Mesodermal cell (in vitro differentiated cells): ENCODE data around the gene SF3A2.

ENCODE experiments used
- H3K27ac ChIP-seq: 2 replicates; pipeline ENCODE4 v1.7.0; 2013; ENCODE audit warnings: mild to moderate bottlenecking, low read depth, low read length, moderate library complexity; ENCODE audit not compliant: severe bottlenecking
- H3K36me3 ChIP-seq: 2 replicates; pipeline ENCODE4 v1.7.1; 2013; ENCODE audit warnings: mild to moderate bottlenecking, low read length, moderate library complexity; ENCODE audit not compliant: control insufficient read depth, insufficient read depth
- H3K4me1 ChIP-seq: one replicate; pipeline ENCODE4 v1.7.1; 2013; ENCODE audit warnings: mild to moderate bottlenecking, low read length; ENCODE audit not compliant: insufficient read depth, control insufficient read depth, poor library complexity, severe bottlenecking
- H3K4me3 ChIP-seq: 2 replicates; pipeline ENCODE4 v1.7.0; 2013; ENCODE audit warnings: low read length, control low read depth, mild to moderate bottlenecking; ENCODE audit not compliant: insufficient read depth, poor library complexity, severe bottlenecking; ENCODE audit errors: extremely low read depth
- H3K9me3 ChIP-seq: 2 replicates; pipeline ENCODE4 v1.7.1; 2013; ENCODE audit warnings: mild to moderate bottlenecking, low read length, moderate library complexity; ENCODE audit not compliant: control insufficient read depth
- WGBS, 2 experiments: methylation state at CpG; one replicate each; pipeline ENCODE4 v1.1.5; 2013; ENCODE audit warnings: missing lambda C conversion rate in 2 of 2; ENCODE audit not compliant: insufficient coverage in 2 of 2; 5-methylcytosine and 5-hydroxymethylcytosine counted together

Gene SF3A2

DNA sequence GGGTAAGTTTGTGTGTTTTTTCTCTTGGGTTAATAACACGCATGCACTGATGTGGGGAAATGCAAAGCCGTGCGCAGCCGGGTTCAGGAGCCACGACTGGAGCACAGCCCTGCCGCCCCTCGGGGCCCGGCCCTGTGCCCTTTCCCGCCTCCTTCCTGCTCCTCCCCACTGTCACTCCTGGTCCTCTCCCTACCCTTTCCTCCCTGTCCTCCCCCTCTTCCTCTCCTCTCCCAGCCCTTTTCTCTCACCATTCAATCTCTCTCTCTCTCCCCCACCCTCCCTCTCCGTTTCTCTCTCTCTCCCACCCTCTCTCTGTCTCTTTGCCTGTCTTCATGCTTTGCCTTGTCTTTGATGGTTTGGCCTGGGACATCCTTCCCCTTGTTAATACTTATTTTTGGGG is 27.6 kb upstream of the SF3A2 start:
- Histone ChIP-seq H3K9me3 (no peaks in the 10 kb centered on the region), H3K4me3 (no peak overlapping the region), H3K4me1 (peaks cover 16% of the 10 kb centered on the region), H3K36me3 (peaks cover 71% of the 10 kb centered on the region), H3K27ac (peak overlapping the region; percentile 52)
- 72 to 85% methylated on average over 6 to 10 of the region's 10 CpGs for WGBS, 2 experiments

DNA sequence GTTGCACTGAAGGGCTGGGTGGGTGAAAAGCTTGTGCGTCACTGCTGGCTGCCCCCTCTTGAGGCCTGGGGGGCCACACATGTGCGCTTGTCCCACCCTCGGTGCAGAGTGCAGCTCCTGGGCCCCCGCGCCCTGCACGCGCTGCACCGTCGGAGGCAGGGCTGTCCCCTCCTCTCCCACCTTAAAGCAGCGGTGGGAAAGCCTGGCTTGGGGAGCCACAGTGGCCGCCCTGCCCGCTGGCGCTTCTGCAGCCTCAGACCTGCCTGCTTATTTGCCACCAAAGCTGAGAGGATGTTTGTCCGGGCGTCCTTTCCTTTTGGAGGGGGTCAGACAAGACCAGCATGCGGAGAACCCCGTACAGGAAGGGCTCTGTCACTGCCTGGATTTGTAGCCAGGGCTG is 27.2 kb upstream of the SF3A2 start:
- WGBS, 2 experiments, result 88 to 95% methylated on average over 10 to 15 of the region's 17 CpGs
- Histone ChIP-seq H3K4me3 (no peak overlapping the region), H3K27ac (no peak overlapping the region), H3K4me1 (peaks cover 16% of the 10 kb centered on the region), H3K9me3 (no peaks in the 10 kb centered on the region), H3K36me3 (peaks cover 71% of the 10 kb centered on the region)

DNA sequence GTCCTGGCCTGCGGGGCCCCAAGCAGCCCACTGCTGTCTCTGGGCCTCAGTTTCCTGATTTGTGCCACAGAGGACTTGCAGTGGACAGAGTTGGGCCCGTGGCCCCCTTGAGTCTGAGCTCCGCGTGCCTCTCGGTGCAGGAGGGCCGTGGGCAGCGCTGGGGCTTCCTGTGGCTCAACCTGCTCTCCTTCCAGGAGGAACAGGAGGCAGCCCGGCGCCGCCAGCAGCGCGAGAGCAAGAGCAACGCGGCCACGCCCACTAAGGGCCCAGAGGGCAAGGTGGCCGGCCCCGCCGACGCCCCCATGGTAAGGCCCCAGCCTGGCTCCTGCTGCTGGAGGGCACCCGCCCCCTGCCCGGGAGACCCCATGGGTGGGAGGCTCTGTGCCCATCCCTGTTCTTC is 26.4 kb upstream of the SF3A2 start:
- no peak overlapping the region for H3K4me3 ChIP-seq
- 94 to 96% methylated on average over 21 of the region's 21 CpGs for WGBS, 2 experiments
- H3K27ac ChIP-seq, result no peak overlapping the region
- peaks cover 16% of the 10 kb centered on the region for H3K4me1 ChIP-seq
- H3K36me3 ChIP-seq, result peaks cover 75% of the 10 kb centered on the region
- no peaks in the 10 kb centered on the region for H3K9me3 ChIP-seq

DNA sequence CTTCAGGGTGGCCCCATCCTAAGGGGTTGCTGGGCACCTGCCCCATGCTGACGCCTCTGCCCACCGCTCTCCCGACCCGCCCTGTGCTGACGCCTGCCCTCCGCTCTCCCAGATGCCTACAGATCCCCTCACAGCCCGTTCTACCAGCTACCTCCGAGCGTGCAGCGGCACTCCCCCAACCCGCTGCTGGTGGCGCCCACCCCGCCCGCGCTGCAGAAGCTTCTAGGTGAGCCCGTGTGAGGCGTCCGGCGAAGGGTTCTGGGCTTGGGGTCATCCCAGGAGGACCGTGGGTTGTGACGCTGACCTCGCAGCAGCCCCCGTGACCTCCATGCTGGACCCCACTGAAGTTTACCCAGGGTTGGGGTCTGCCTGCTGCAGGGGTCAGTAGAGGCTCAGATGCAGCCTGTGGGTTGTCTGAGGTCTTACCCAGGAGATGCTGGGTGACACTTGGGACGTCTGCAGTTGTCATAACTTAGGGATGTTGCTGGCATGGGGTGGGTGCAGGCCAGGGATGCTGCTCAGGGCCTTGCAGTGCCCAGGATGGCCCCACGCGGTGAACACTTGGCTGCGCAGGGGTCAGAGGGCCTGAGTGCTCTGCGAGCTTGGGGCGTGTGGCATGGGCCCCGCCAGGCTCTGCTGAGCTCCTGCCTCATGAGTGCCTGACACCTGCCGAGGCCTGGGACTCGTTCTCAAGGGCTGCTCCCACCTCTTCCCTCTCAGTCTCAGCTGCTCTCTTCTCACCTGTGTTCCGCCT is 25.5 kb upstream of the SF3A2 start:
- 97 to 99% methylated on average over 28 to 33 of the region's 33 CpGs for WGBS, 2 experiments
- Histone ChIP-seq H3K4me3 (no peak overlapping the region), H3K36me3 (peaks cover 82% of the 10 kb centered on the region), H3K9me3 (no peaks in the 10 kb centered on the region), H3K27ac (no peak overlapping the region), H3K4me1 (peaks cover 16% of the 10 kb centered on the region)

DNA sequence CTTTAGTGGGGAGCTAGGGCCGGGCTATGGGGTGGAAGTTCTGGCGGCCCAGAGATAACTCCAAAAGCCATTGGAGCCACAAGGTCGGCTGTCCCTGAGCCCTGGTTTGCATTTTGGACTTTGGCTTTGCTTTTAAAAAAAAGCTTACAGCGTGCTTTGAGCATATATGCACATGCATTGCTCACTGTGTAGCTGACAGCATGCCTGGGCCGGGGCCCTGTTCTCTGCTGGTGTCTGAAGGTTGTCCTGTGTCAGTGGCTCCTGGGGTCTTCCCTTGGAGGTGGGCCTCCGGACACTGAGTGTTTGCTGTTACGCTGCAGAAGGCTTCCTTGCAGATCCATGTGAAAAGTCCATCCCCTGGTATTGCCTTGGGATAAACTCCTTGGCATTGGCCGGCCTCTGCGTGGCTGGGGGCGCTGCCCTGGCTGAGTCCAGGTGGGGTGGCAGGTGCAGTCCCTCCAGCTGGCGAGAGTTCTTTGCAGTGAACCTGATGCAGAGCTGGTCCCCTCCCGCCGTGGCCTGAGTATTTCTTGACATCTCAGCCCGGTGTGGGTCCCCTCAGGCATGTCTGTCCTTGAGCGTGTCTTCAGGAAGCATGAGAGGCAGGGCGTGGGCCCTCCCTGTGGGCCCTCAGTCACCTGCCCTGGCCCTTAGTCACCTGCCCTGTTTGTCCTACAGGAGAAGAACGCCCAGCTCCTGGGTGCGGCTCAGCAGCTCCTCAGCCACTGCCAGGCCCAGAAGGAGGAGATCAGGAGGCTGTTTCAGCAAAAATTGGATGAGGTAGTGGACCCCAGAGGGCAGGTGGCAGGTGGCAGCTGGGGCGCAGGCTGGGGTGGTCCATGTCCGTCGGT is 23.5 kb upstream of the SF3A2 start:
- 97 to 98% methylated on average over 19 to 20 of the region's 21 CpGs for WGBS, 2 experiments
- H3K4me3 ChIP-seq, result no peak overlapping the region
- peaks cover 91% of the 10 kb centered on the region for H3K36me3 ChIP-seq
- peaks cover 11% of the 10 kb centered on the region for H3K4me1 ChIP-seq
- H3K9me3 ChIP-seq, result no peaks in the 10 kb centered on the region
- no peak overlapping the region for H3K27ac ChIP-seq

DNA sequence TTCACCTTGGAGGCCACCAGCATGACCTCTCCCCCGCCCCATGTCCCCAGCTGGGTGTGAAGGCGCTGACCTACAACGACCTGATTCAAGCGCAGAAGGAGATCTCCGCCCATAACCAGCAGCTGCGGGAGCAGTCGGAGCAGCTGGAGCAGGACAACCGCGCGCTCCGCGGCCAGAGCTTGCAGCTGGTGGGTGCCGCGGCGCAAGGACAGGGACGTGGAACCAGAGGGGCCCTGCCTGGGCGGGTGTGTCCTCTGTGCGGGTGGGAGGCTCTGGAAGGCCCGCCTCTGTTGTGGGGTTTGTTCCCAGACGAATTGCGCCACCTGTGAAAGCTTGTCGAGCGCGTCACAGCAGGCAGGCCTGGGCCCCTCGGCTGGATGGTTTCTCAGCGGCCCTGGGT is 22.8 kb upstream of the SF3A2 start:
- peaks cover 88% of the 10 kb centered on the region for H3K36me3 ChIP-seq
- 96% methylated on average over 13 to 26 of the region's 26 CpGs for WGBS, 2 experiments
- H3K27ac ChIP-seq, result no peak overlapping the region
- peaks cover 3% of the 10 kb centered on the region for H3K4me1 ChIP-seq
- H3K4me3 ChIP-seq, result no peak overlapping the region
- no peaks in the 10 kb centered on the region for H3K9me3 ChIP-seq

DNA sequence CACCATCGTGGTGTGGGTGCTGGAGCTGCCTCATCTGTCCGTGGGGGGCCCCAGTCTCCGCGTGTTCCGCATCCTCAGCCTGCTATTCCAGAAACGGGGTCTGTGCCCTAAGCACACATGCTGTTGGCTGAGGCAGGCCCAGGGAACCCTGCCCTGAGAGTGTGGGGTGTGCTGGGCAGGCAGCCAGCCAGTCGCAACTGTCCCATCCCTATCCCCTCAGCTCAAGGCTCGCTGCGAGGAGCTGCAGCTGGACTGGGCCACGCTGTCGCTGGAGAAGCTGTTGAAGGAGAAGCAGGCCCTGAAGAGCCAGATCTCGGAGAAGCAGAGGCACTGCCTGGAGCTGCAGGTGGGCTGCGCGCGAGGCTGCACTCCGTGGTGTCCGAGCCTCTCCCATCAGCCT is 22.4 kb upstream of the SF3A2 start:
- Histone ChIP-seq H3K9me3 (no peaks in the 10 kb centered on the region), H3K4me1 (no peaks in the 10 kb centered on the region), H3K36me3 (peaks cover 88% of the 10 kb centered on the region), H3K4me3 (no peak overlapping the region), H3K27ac (no peak overlapping the region)
- WGBS, 2 experiments, result 94% methylated on average over 10 to 17 of the region's 17 CpGs

DNA sequence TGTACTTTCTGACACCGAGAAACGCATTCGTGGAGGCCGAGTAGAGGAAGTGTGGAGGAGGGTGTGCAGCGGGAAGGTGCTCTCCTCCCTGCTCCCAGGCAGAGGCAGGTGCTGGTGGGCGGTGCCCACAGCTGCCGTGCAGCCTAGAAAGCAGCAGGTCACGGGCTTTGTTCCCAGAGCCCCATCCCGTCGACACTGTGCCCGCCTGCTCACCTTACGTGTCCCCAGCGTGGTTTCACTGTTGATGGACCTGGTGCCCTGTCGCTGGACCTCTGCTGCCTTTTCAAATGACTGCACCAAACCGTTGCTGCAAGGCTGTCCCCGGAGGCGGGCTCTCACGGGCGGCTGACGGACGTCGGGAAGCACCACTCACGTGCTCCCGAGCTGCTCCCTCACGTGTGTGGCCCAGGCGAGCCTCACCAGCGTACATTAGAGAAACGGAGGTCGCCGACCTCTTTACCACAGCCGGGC is 21.3 kb upstream of the SF3A2 start:
- H3K36me3 ChIP-seq, result peaks cover 86% of the 10 kb centered on the region
- WGBS, 2 experiments, result 88 to 93% methylated on average over 24 to 31 of the region's 31 CpGs
- no peaks in the 10 kb centered on the region for H3K9me3 ChIP-seq
- H3K27ac ChIP-seq, result no peak overlapping the region
- no peak overlapping the region for H3K4me3 ChIP-seq
- no peaks in the 10 kb centered on the region for H3K4me1 ChIP-seq

DNA sequence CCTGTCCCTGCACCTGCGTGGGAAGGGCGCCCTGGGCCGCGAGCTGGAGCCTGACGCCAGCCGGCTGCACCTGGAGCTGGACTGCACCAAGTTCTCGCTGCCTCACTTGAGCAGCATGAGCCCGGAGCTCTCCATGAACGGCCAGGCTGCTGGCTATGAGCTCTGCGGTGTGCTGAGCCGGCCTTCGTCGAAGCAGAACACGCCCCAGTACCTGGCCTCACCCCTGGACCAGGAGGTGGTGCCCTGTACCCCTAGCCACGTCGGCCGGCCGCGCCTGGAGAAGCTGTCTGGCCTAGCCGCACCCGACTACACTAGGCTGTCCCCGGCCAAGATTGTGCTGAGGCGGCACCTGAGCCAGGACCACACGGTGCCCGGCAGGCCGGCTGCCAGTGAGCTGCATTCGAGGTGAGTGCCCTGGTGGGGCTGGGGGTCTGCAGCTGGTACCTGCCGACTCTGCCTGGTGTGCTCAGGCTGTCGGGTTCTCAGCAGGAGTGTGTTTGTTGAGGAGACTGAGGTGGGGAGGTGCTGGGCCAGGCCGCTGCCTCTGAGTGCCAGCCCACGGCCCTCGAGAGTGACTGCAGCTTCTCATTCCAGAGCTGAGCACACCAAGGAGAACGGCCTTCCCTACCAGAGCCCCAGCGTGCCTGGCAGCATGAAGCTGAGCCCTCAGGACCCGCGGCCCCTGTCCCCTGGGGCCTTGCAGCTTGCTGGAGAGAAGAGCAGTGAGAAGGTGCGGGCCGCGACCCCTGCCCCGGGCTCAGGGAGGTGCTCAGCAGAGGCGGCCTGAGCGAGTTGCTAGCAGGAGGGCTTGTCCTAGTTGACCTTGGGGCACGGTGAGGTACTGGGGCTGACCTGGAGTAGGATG is 20.0 kb upstream of the SF3A2 start:
- Histone ChIP-seq H3K9me3 (no peaks in the 10 kb centered on the region), H3K36me3 (peaks cover 78% of the 10 kb centered on the region), H3K27ac (no peak overlapping the region), H3K4me1 (no peaks in the 10 kb centered on the region), H3K4me3 (no peak overlapping the region)
- WGBS, 2 experiments, result 96 to 98% methylated on average over 36 to 42 of the region's 43 CpGs

DNA sequence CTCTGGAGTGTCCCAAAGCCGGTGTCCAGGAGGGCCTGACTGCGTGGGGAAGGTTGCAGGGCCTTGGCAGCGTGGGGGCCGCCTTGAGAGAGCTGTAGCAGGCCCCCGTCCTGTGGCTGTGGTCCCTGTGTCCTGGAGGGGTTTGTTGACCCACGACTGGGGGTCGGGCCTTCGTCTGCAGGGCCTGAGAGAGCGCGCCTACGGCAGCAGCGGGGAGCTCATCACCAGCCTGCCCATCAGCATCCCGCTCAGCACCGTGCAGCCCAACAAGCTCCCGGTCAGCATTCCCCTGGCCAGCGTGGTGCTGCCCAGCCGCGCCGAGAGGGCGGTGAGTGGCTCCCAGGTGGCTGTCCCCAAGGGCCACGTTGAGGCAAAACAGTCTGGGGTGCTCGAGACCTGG is 19.0 kb upstream of the SF3A2 start:
- Histone ChIP-seq H3K27ac (no peak overlapping the region), H3K36me3 (peaks cover 77% of the 10 kb centered on the region), H3K4me3 (no peak overlapping the region), H3K9me3 (no peaks in the 10 kb centered on the region), H3K4me1 (no peaks in the 10 kb centered on the region)
- WGBS, 2 experiments, result 96 to 97% methylated on average over 20 to 22 of the region's 22 CpGs
